K562 (cell line): ENCODE data around the gene CELF4. TPM values are rescaled to one million over a fixed set of nuclear protein-coding genes. Genes with fewer than 3 reads are reported as not detected.

ENCODE experiments used
- ATAC-seq: fragments of 200-7000 bp; cut with Tn5 transposase; 3 replicates; pipeline ENCODE4 v1.9.1; 2020; ENCODE audit warnings: moderate library complexity
- BruUV-seq: library from RNA; stranded (reverse); fragments of 400-500 nt; replicated peaks from 2 replicates; lab custom pipeline; 2021; lab: Mats Ljungman, UMichigan
- CTCF ChIA-PET: fragments of 300-600 bp; formaldehyde crosslinking; extraction: SDS; loops from one replicate; lab custom pipeline; 2021; ENCODE audit warnings: low intra/inter-chr PET ratio; lab: Yijun Ruan, JAX
- POLR2A ChIA-PET: fragments of 300-600, 350-650 bp; sonication (Branson Sonifier 250); formaldehyde crosslinking; extraction: SDS; loops from one replicate; lab custom pipeline; 2021; ENCODE audit warnings: antibody characterized with exemption, inconsistent platforms; lab: Yijun Ruan, JAX
- DNase-seq, 4 experiments: peaks; one replicate each; pipeline versions ENCODE4 v3.0.0 to v3.0.0-alpha.2; 2011 to 2018; ENCODE audit warnings: low spot score in 3 of 4, mixed read lengths in 3 of 4; ENCODE audit errors: extremely low read depth in 1 of 4
- FAIRE-seq: peaks from 2 replicates; lab custom pipeline; 2011; peaks lifted over from hg19 to GRCh38; lab: Jason Lieb, UNC
- H2AFZ ChIP-seq: 2 replicates; pipeline ENCODE4 v1.6.0; 2011; ENCODE audit warnings: low read depth, low read length, control low read depth, inconsistent platforms
- H3K27ac ChIP-seq: fragments of 200-600 bp; 3 replicates; pipeline ENCODE4 v1.8.0; 2011; ENCODE audit warnings: low read depth, mild to moderate bottlenecking, control low read depth, inconsistent platforms, low read length, moderate library complexity, mixed read lengths; ENCODE audit errors: extremely low read depth
- H3K27me3 ChIP-seq, 2 experiments: fragments of 300-600 bp in 1 of 2; 2 replicates in 1 of 2; 3 replicates in 1 of 2; pipeline versions ENCODE4 v1.6.0 to v1.8.0; 2011; ENCODE audit warnings: inconsistent platforms in 2 of 2, low read length in 2 of 2, mild to moderate bottlenecking in 1 of 2, mixed read lengths in 1 of 2, moderate library complexity in 1 of 2; ENCODE audit not compliant: control insufficient read depth in 2 of 2, insufficient read depth in 2 of 2
- H3K36me3 ChIP-seq: fragments of 300-600 bp; 3 replicates; pipeline ENCODE4 v1.8.0; 2011; ENCODE audit warnings: mild to moderate bottlenecking, low read length, inconsistent platforms; ENCODE audit not compliant: control insufficient read depth, insufficient read depth
- H3K4me1 ChIP-seq, 2 experiments: fragments of 200-600 bp in 1 of 2; replicated peaks in 1 of 2; 2 replicates in 1 of 2; 3 replicates in 1 of 2; pipeline versions ENCODE4 v1.5.1 to v1.8.0; 2011; ENCODE audit warnings: inconsistent platforms in 2 of 2, low read length in 2 of 2, mild to moderate bottlenecking in 1 of 2, mixed read lengths in 1 of 2, moderate library complexity in 1 of 2; ENCODE audit not compliant: control insufficient read depth in 2 of 2, insufficient read depth in 2 of 2
- H3K4me2 ChIP-seq: 2 replicates; pipeline ENCODE4 v1.6.1; 2011; ENCODE audit warnings: low read length, control low read depth, inconsistent platforms, mixed read lengths; ENCODE audit not compliant: insufficient read depth
- H3K4me3 ChIP-seq: fragments of 200-600 bp; sonication (generic), shearing (Covaris generic); 2 replicates; pipeline ENCODE4 v1.5.1; 2016; ENCODE audit warnings: control low read depth, inconsistent platforms
- H3K79me2 ChIP-seq: fragments of 200-600 bp; 3 replicates; pipeline ENCODE4 v1.8.0; 2011; ENCODE audit warnings: low read length, inconsistent platforms; ENCODE audit not compliant: control insufficient read depth, insufficient read depth
- H3K9ac ChIP-seq, 2 experiments: 2 replicates each; pipeline versions ENCODE4 v1.6.0 to v1.6.1; 2011; ENCODE audit warnings: low read depth in 2 of 2, low read length in 2 of 2, control low read depth in 1 of 2, inconsistent platforms in 1 of 2, mild to moderate bottlenecking in 1 of 2, mixed read lengths in 1 of 2; ENCODE audit not compliant: insufficient read depth in 1 of 2
- H3K9me1 ChIP-seq: one replicate; pipeline ENCODE4 v1.6.0; 2011; ENCODE audit warnings: inconsistent platforms, mild to moderate bottlenecking, low read length, moderate library complexity; ENCODE audit not compliant: control insufficient read depth, insufficient read depth
- H3K9me3 ChIP-seq: replicated peaks from 2 replicates; pipeline ENCODE4 v1.5.1; 2011; ENCODE audit warnings: low read depth, low read length, inconsistent platforms; ENCODE audit not compliant: control insufficient read depth, insufficient read depth
- H4K20me1 ChIP-seq: replicated peaks from 2 replicates; pipeline ENCODE4 v1.6.1; 2011; ENCODE audit warnings: low read length, inconsistent platforms, mixed read lengths; ENCODE audit not compliant: control insufficient read depth, insufficient read depth
- BHLHE40 ChIP-seq: IDR thresholded peaks from 2 replicates; pipeline ENCODE4 v1.6.1; 2011; ENCODE audit warnings: low read length, improper control_type of control experiment
- KDM4B ChIP-seq, 2 experiments: fragments of 450-650 bp in 1 of 2; sonication (generic) in 1 of 2; IDR thresholded peaks; 2 replicates each; pipeline ENCODE4 v1.6.1; 2016 to 2017; ENCODE audit warnings: borderline replicate concordance in 2 of 2, antibody characterized with exemption in 1 of 2, low read depth in 1 of 2, mild to moderate bottlenecking in 1 of 2
- MAZ ChIP-seq, 2 experiments: fragments of 450-650 bp in 1 of 2; sonication (generic) in 1 of 2; formaldehyde crosslinking; IDR thresholded peaks in 1 of 2; conservative IDR thresholded peaks in 1 of 2; 2 replicates each; pipeline versions ENCODE4 v1.4.0 to v1.5.0; 2020; ENCODE audit warnings: mild to moderate bottlenecking in 1 of 2, missing genetic modification reagents in 1 of 2
- NR3C1 ChIP-seq: sonication (generic); formaldehyde crosslinking; IDR thresholded peaks from 2 replicates; pipeline ENCODE4 v1.8.1; 2022; ENCODE audit warnings: missing genetic modification reagents
- POLR3G ChIP-seq: IDR thresholded peaks from 2 replicates; pipeline ENCODE4 v1.6.1; 2011; ENCODE audit not compliant: insufficient read length, insufficient replicate concordance; ENCODE audit errors: extremely low read depth
- SNRNP70 ChIP-seq: fragments of 200-400 bp; formaldehyde crosslinking; optimal IDR thresholded peaks from 2 replicates; pipeline ENCODE3; 2017; ENCODE audit warnings: low read depth, low read length
- XRCC5 ChIP-seq: fragments of 200-400 bp; formaldehyde crosslinking; IDR thresholded peaks from 2 replicates; pipeline ENCODE4 v1.6.1; 2017; ENCODE audit warnings: low read depth, mild to moderate bottlenecking, low read length
- WGBS: fragments of 100-300 bp; shearing (Covaris generic); methylation state at CpG from one replicate; pipeline ENCODE4 v1.1.6; 2016; ENCODE audit warnings: low coverage, mixed read lengths; ENCODE audit not compliant: insufficient coverage; ENCODE audit errors: missing lambda C conversion rate; 5-methylcytosine and 5-hydroxymethylcytosine counted together
- in situ Hi-C: fragments of 300-500 bp; cut with MboI; formaldehyde crosslinking; loops from 4 replicates; pipeline ENCODE4 v1.15.0; 2018; ENCODE audit warnings: inconsistent platforms, mixed read lengths
- intact Hi-C: fragments of 100-400 bp; cut with micrococcal nuclease; formaldehyde crosslinking; loops from 2 replicates; pipeline ENCODE4 v1.14.2; 2022
- polyA plus RNA-seq, 8 experiments: library from polyadenylated mRNA; depleted of rRNA in 4 of 8; stranded (reverse) in 5 of 8; unstranded in 3 of 8; fragments of >200 nt; fragmentation: Nextera tagmentation in 2 of 8; fragmentation: Illumina TruSeq in 1 of 8; extraction: Ambion mirVana in 2 of 8; extraction: Trizol in 1 of 8; gene quantifications; 2 replicates each; pipeline versions ENCODE4 v1.2.1 to v1.2.3, GENCODE V29; 2011 to 2014; ENCODE audit warnings: inconsistent platforms in 1 of 8, missing spikeins in 1 of 8
- total RNA-seq, 7 experiments: library from RNA; depleted of rRNA in 6 of 7; stranded (reverse); fragments of >200 nt in 6 of 7; fragmentation: Illumina TruSeq in 2 of 7; extraction: Trizol in 2 of 7; gene quantifications; 2 replicates each; pipeline versions ENCODE4 v1.2.1 to v1.2.3, GENCODE V29; 2011 to 2021; ENCODE audit warnings: low replicate concordance in 1 of 7
- TF ChIP-seq, protein P1 (sequence below): fragments of 450-650 bp; IDR thresholded peaks from 2 replicates; pipeline ENCODE4 v1.6.1; 2017; ENCODE audit warnings: antibody characterized with exemption, mild to moderate bottlenecking

The CELF4 gene
- total and polyA plus RNA-seq, 9 of the 15 experiments (the other 6 are each of a cell fraction or from before 2014, with no cell fraction given): 0.04 to 0.24 (median 0.07) TPM; not detected in 3

DNA sequence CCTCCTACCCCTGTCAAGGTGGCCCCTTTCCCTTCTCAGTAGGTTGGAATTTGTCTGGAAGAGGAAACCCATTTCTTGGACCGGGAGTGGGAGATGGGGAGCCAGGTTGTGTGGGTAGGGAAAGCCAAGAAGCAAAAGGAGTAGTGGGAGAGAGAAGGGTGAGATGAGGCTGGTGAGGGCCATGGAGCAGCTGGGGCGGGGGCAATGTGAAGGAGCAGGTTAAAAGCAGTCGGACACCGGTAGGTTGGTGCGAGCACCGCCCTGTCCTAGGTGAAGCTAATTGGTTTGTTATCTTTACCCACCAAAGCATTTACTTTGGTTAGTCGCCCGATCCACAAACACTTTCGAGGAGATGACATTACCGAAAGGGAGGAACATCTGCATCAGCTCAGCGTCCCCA is 306.8 kb downstream of the CELF4 start:
- Histone ChIP-seq H3K9me3 (no peaks in the 10 kb centered on the region), H3K27ac (no peak overlapping the region), H3K9ac (no peak overlapping the region; a peak in 1 of 4 replicates), H4K20me1 (no peaks in the 10 kb centered on the region), H3K4me3 (no peak overlapping the region), H3K27me3 (peaks cover 5 to 14% of the 10 kb centered on the region in 2 experiments; a peak in 4 of 5 replicates), H3K79me2 (no peaks in the 10 kb centered on the region), H3K36me3 (no peaks in the 10 kb centered on the region), H3K9me1 (no peaks in the 10 kb centered on the region), H2AFZ (no peak overlapping the region), H3K4me1 (peaks cover 0 to 6% of the 10 kb centered on the region in 2 experiments; a peak in 2 of 5 replicates), H3K4me2 (no peak overlapping the region)
- in situ Hi-C loops: no loop called here
- no peak for ATAC-seq
- no peak for DNase-seq
- FAIRE-seq: no peak
- 0% methylated on average over 11 of the region's 11 CpGs for WGBS
- intact Hi-C loops: loop anchor here (10.0 kb wide), 1 partner anchor 314 kb away; no protein-coding TSS in a partner anchor
- ChIA-PET POLR2A (interaction anchor here (0.6 kb wide), 1 partner anchor 15 kb away, joined by 3 read pairs; no protein-coding TSS in a partner anchor), CTCF (no interaction called here)
- BruUV-seq: no TSS peak
- TF ChIP-seq BHLHE40 (no peak), KDM4B (IDR thresholded peaks at IDR 0.05; ENCODE audit: borderline replicate concordance in 2 of 2, low read depth in 1 of 2) (no peak), XRCC5 (no peak), NR3C1 (CRISPR knock-in tag) (no peak), MAZ (CRISPR knock-in tag; conservative IDR thresholded peaks at IDR 0.05 in 1 of 2, IDR thresholded peaks at IDR 0.05 in 1 of 2) (no peak), SNRNP70 (no peak), POLR3G (no peak)
- TF ChIP-seq, protein P1, sequence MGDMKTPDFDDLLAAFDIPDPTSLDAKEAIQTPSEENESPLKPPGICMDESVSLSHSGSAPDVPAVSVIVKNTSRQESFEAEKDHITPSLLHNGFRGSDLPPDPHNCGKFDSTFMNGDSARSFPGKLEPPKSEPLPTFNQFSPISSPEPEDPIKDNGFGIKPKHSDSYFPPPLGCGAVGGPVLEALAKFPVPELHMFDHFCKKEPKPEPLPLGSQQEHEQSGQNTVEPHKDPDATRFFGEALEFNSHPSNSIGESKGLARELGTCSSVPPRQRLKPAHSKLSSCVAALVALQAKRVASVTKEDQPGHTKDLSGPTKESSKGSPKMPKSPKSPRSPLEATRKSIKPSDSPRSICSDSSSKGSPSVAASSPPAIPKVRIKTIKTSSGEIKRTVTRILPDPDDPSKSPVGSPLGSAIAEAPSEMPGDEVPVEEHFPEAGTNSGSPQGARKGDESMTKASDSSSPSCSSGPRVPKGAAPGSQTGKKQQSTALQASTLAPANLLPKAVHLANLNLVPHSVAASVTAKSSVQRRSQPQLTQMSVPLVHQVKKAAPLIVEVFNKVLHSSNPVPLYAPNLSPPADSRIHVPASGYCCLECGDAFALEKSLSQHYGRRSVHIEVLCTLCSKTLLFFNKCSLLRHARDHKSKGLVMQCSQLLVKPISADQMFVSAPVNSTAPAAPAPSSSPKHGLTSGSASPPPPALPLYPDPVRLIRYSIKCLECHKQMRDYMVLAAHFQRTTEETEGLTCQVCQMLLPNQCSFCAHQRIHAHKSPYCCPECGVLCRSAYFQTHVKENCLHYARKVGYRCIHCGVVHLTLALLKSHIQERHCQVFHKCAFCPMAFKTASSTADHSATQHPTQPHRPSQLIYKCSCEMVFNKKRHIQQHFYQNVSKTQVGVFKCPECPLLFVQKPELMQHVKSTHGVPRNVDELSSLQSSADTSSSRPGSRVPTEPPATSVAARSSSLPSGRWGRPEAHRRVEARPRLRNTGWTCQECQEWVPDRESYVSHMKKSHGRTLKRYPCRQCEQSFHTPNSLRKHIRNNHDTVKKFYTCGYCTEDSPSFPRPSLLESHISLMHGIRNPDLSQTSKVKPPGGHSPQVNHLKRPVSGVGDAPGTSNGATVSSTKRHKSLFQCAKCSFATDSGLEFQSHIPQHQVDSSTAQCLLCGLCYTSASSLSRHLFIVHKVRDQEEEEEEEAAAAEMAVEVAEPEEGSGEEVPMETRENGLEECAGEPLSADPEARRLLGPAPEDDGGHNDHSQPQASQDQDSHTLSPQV: no peak
